Skeletal muscle tissue (tissue), 4 donors: Measurements from ENCODE around the gene ZNF747. TPM values are rescaled to one million over a fixed set of nuclear protein-coding genes. Genes with fewer than 3 reads are reported as not detected.

Experiments used
- H3K27ac ChIP-seq: one replicate; pipeline ENCODE4 v1.7.0; 2013; ENCODE audit warnings: mild to moderate bottlenecking, low read depth, low read length, inconsistent platforms
- H3K27me3 ChIP-seq, 3 donors: one replicate each; pipeline ENCODE4 v1.7.0; 2013; ENCODE audit warnings: low read length in 3 of 3; ENCODE audit not compliant: control insufficient read depth in 3 of 3, insufficient read depth in 3 of 3
- H3K36me3 ChIP-seq, 3 donors: one replicate each; pipeline ENCODE4 v1.7.0; 2013; ENCODE audit warnings: low read length in 3 of 3; ENCODE audit not compliant: control insufficient read depth in 3 of 3, insufficient read depth in 3 of 3
- H3K4me1 ChIP-seq, 3 donors: one replicate each; pipeline ENCODE4 v1.7.0; 2013; ENCODE audit warnings: low read length in 3 of 3, mild to moderate bottlenecking in 3 of 3; ENCODE audit not compliant: control insufficient read depth in 3 of 3, insufficient read depth in 3 of 3
- H3K4me3 ChIP-seq, 3 donors: one replicate each; pipeline ENCODE4 v1.7.0; 2013; ENCODE audit warnings: low read length in 3 of 3
- H3K9ac ChIP-seq, 3 donors: one replicate each; pipeline ENCODE4 v1.7.0; 2013; ENCODE audit warnings: low read length in 3 of 3, mild to moderate bottlenecking in 3 of 3, moderate library complexity in 2 of 3, low read depth in 1 of 3
- H3K9me3 ChIP-seq, 3 donors: one replicate each; pipeline ENCODE4 v1.7.0; 2013; ENCODE audit warnings: low read length in 3 of 3; ENCODE audit not compliant: control insufficient read depth in 3 of 3
- total RNA-seq: library from RNA; depleted of rRNA; stranded (reverse); fragments of >200 nt; gene quantifications from one replicate; pipeline ENCODE4 v1.2.3, GENCODE V29; 2014
- donor health status: Osteomylitis.

ZNF747 gene
- total RNA-seq, 1 donor from 2014 or later: 8.4 TPM

DNA sequence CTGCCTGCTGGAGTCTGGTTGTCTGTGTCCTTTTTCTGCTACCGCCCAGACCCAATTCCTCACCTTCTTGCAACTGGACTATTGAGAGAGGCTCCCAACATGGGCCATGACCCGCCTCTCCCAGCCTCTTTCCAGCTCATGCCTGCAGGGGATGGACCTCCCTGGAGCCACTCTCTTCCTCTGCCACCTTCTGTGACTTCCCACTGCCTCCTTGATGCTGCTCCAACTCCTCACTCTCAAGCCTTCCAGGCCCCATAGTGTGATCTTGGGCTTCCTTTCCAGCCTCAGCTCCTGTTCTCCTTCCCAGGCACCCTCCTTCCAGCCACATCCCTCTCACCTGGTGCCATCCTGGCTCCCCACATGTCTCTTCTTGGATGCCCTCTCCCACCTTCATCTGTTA, 19.4 kb downstream of the ZNF747 start:
- Histone ChIP-seq H3K9me3 (no peaks in the 10 kb centered on the region), H3K9ac (no peak overlapping the region), H3K4me3 (no peak overlapping the region), H3K4me1 (no peaks in the 10 kb centered on the region), H3K36me3 (no peaks in the 10 kb centered on the region), H3K27ac (no peak overlapping the region), H3K27me3 (peaks cover 0 to 3% (median 0%) of the 10 kb centered on the region in 3 donors)

GRCh38 chr16:30511509-30511908, 23.1 kb downstream of the ZNF747 start:
- H3K27me3 ChIP-seq: no peaks in the 10 kb centered on the region
- no peaks in the 10 kb centered on the region for H3K9me3 ChIP-seq
- H3K9ac ChIP-seq: no peak overlapping the region
- no peak overlapping the region for H3K27ac ChIP-seq
- H3K4me3 ChIP-seq: no peak overlapping the region
- H3K36me3 ChIP-seq: no peaks in the 10 kb centered on the region
- no peaks in the 10 kb centered on the region for H3K4me1 ChIP-seq

DNA sequence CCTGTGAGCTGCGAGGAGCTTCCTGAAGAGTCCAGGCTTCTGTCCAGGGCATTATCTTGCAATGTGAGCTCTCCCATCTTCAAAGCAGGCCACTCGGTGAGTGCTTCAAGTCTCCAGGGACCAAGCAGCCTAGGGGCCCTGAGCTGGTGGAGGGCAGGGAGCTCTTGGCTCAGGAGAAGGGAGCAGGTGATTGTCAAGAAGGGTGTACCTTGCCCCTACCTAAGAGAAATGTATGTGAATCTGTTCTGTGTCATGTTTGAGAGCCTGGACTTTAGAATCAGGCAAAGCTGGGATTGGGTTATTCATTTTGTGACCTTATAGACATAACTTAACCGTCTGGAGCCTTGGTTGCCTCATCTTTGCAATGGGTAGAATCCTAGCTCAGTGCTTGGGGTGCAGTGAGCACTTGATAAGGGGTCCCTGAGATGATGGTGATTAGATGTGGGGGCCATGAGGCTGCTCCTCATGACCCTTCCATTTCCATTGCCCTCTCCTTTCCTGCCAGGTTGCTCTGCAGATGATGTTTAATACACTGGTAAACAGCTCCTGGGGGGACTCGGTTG, 24.2 kb downstream of the ZNF747 start:
- H3K9ac ChIP-seq: no peak overlapping the region
- no peaks in the 10 kb centered on the region for H3K27me3 ChIP-seq
- no peak overlapping the region for H3K4me3 ChIP-seq
- no peaks in the 10 kb centered on the region for H3K9me3 ChIP-seq
- no peaks in the 10 kb centered on the region for H3K36me3 ChIP-seq
- H3K27ac ChIP-seq: no peak overlapping the region
- H3K4me1 ChIP-seq: no peaks in the 10 kb centered on the region

DNA sequence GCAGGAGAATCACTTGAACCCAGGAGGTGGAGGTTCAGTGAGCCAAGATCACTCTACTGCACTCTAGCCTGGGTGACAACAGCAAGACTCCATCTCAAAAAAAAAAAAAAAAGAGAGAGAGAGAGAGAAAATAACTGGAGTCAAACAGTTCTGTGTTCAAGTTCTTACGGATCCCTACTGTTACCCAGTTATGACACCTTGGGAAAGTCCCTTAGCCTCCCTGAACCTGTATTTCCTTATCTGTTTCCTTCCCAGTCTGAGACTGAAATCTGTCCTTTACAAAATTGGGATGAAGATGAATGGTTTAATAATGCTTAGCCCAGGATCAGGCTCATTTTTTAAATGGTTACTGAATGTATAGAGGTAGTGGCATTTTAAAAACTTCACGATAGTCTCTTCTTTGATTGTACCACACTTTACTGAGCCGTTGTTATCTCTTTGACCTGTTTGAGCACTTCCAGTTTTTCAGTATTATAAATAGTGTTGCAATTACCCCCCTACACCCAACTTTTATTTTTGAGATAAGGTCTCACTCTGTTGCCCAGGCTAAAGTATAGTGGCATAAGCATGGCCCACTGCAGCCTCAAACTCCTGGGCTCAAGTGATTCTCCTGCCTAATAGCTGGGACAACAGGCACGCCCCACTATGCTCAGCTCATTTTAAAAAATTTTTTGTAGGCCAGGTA, 25.4 kb downstream of the ZNF747 start:
- H3K4me1 ChIP-seq: no peaks in the 10 kb centered on the region
- H3K27me3 ChIP-seq: no peaks in the 10 kb centered on the region
- H3K27ac ChIP-seq: no peak overlapping the region
- no peak overlapping the region for H3K9ac ChIP-seq
- H3K9me3 ChIP-seq: no peaks in the 10 kb centered on the region
- no peaks in the 10 kb centered on the region for H3K36me3 ChIP-seq
- H3K4me3 ChIP-seq: no peak overlapping the region

DNA sequence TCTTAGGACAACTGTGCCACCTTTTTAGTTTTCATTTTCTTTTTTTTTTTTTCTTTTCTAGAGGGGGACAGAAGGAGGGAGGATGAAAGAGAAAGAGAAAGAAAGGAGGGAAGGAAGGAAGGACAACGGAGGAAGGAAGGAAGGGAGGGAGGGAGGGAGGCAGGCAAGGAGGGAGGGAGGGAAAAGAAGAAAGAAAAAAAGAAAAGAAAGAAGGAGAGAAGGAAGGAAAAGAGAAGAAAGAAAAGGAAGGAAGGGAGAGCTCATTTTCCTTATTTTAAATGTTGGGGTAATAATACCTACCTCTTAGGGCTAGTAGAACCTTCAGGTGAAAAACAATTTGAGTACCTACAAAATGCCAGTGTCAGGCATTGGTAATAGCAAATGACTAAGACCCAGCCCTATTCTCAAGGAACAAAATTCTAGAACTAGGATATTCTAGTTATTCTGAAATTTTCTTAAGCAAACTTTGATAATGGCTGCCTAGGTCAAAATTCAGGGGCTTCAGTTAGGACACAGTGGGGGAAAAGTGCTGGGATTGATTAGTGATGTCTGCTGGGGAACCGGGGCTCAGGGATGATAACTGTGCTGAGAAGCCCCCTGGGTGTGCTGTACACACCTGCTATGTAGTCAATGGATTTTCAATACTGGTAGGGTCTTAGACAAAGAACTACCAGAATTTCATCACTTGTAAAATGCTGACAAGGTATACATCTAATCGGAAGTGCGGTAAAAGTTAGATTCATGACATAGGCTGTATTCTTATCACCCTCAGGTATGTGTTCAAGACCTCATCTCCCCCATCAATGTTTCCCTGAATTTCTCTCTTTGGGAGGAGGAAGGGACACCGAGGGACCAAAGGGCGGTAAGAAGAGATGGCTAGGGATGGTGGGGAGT, 31.0 kb downstream of the ZNF747 start:
- Histone ChIP-seq H3K4me1 (no peaks in the 10 kb centered on the region), H3K36me3 (no peaks in the 10 kb centered on the region), H3K27ac (no peak overlapping the region), H3K9me3 (no peaks in the 10 kb centered on the region), H3K9ac (no peak overlapping the region), H3K27me3 (no peaks in the 10 kb centered on the region), H3K4me3 (no peak overlapping the region)

DNA sequence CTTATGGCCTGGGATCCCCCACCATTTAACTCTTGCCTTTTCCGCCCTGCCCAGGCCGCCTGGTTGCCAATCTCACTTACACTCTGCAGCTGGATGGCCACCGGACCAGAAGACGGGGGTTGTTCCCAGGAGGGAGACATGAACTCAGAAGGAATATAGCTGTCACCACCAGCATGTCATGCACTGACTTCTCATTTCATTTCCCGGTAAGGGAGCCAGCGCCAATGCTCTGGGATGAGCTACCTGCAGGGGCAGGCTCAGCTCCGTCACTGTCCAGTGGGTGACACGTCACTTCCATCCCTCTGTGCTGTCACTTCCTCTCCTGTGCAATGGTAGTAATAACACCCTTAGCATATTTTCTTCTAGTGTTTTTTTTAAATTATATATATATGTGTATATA, 35.4 kb downstream of the ZNF747 start:
- H3K36me3 ChIP-seq: no peaks in the 10 kb centered on the region
- H3K27me3 ChIP-seq: peaks cover 0 to 6% (median 2%) of the 10 kb centered on the region in 3 donors
- no peak overlapping the region for H3K9ac ChIP-seq
- no peaks in the 10 kb centered on the region for H3K4me1 ChIP-seq
- H3K9me3 ChIP-seq: no peaks in the 10 kb centered on the region
- H3K27ac ChIP-seq: no peak overlapping the region
- H3K4me3 ChIP-seq: peak overlapping the region; percentile 29 to 50 (median 48)

DNA sequence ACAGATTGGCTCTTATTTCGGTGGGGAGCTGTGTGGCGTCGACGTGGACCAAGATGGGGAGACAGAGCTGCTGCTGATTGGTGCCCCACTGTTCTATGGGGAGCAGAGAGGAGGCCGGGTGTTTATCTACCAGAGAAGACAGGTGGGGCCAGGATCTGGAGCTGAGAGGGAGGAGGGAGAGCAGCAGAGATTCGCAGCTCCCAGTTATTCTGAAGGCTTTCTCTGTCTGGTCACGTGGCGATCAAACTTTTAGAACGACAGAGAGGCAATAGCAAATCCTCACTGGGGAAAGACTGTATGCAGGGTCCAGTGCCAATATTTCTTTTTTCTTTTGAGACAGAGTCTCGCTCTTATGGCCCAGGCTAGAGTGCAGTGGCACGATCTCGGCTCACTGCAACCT, 39.9 kb downstream of the ZNF747 start:
- peaks cover 0 to 7% (median 2%) of the 10 kb centered on the region in 3 donors for H3K27me3 ChIP-seq
- no peak overlapping the region for H3K9ac ChIP-seq
- H3K9me3 ChIP-seq: no peaks in the 10 kb centered on the region
- H3K4me1 ChIP-seq: peaks cover 0 to 4% (median 0%) of the 10 kb centered on the region in 3 donors
- no peak overlapping the region for H3K27ac ChIP-seq
- H3K36me3 ChIP-seq: no peaks in the 10 kb centered on the region
- H3K4me3 ChIP-seq: no peak overlapping the region

GRCh38 chr16:30493941-30494488, 40.6 kb downstream of the ZNF747 start:
- H3K36me3 ChIP-seq: no peaks in the 10 kb centered on the region

GRCh38 chr16:30491744-30492308, 42.8 kb downstream of the ZNF747 start:
- H3K9ac ChIP-seq: no peak overlapping the region
- no peaks in the 10 kb centered on the region for H3K36me3 ChIP-seq
- H3K4me3 ChIP-seq: no peak overlapping the region
- peaks cover 0 to 4% (median 3%) of the 10 kb centered on the region in 3 donors for H3K4me1 ChIP-seq
- H3K27me3 ChIP-seq: peaks cover 0 to 7% (median 2%) of the 10 kb centered on the region in 3 donors
- no peaks in the 10 kb centered on the region for H3K9me3 ChIP-seq
- H3K27ac ChIP-seq: no peak overlapping the region

More at GRCh38 chr16:30493941-30494488, 40.6 kb downstream of the ZNF747 start:
- H3K9ac ChIP-seq: no peak overlapping the region
- no peak overlapping the region for H3K27ac ChIP-seq
- no peak overlapping the region for H3K4me3 ChIP-seq
- no peaks in the 10 kb centered on the region for H3K9me3 ChIP-seq
- peaks cover 0 to 4% (median under 1%) of the 10 kb centered on the region in 3 donors for H3K4me1 ChIP-seq
- H3K27me3 ChIP-seq: peaks cover 0 to 7% (median 2%) of the 10 kb centered on the region in 3 donors
